Prostate gland (tissue), 2 donors: Measurements from ENCODE around the gene ARAF. TPM values are rescaled to one million over a fixed set of nuclear protein-coding genes. Genes with fewer than 3 reads are reported as not detected.

Experiments
- DNase-seq: peaks from one replicate; pipeline ENCODE4 v3.0.0-alpha.2; 2019; ENCODE audit warnings: low spot score
- H3K27ac ChIP-seq, 2 donors: fragments of 200-600 bp; sonication (generic); 2 replicates each; pipeline ENCODE4 v1.5.1; 2017 to 2019
- H3K27me3 ChIP-seq: fragments of 200-600 bp; sonication (generic); replicated peaks from 2 replicates; pipeline ENCODE4 v1.5.1; 2019; ENCODE audit not compliant: insufficient read depth
- H3K36me3 ChIP-seq, 2 donors: fragments of 200-600 bp; sonication (generic); 1 replicate in 1 of 2; 2 replicates in 1 of 2; pipeline versions ENCODE4 v1.5.1 to v1.8.1; 2017 to 2019
- H3K4me1 ChIP-seq: fragments of 200-600 bp; sonication (generic); replicated peaks from 2 replicates; pipeline ENCODE4 v1.5.1; 2019
- H3K4me3 ChIP-seq, 2 donors: fragments of 200-600 bp; sonication (generic); 2 replicates each; pipeline ENCODE4 v1.5.1; 2017 to 2019
- H3K9me3 ChIP-seq: fragments of 200-600 bp; sonication (generic); 2 replicates; pipeline ENCODE4 v1.5.1; 2017
- POLR2A ChIP-seq: fragments of 450-650 bp; IDR thresholded peaks from one replicate; pipeline ENCODE4 v1.6.1; 2016; ENCODE audit warnings: antibody characterized with exemption, mild to moderate bottlenecking
- POLR2AphosphoS5 ChIP-seq: sonication (generic); formaldehyde crosslinking; IDR thresholded peaks from one replicate; pipeline ENCODE4 v1.6.1; 2017; ENCODE audit warnings: antibody characterized with exemption
- WGBS: methylation state at CpG from one replicate; pipeline ENCODE4 v1.1.5; 2018; 5-methylcytosine and 5-hydroxymethylcytosine counted together
- intact Hi-C: fragments of 100-400 bp; cut with DNase I; formaldehyde crosslinking; loops from one replicate; pipeline ENCODE4 v1.14.2; 2022
- total RNA-seq, 2 donors: library from RNA; depleted of rRNA; stranded (reverse); fragments of >200 nt; gene quantifications; one replicate each; pipeline ENCODE4 v1.1.0, GENCODE V29; 2016
- TF ChIP-seq, protein P1 (sequence below), 4 experiments: fragments of 200-600 bp in 2 of 4; fragments of 450-650 bp in 2 of 4; sonication (generic) in 2 of 4; IDR thresholded peaks; 1 replicate in 3 of 4; 2 replicates in 1 of 4; pipeline ENCODE4 v1.5.1; 2016 to 2019; ENCODE audit warnings: antibody characterized with exemption in 4 of 4, mild to moderate bottlenecking in 2 of 4, moderate library complexity in 2 of 4

The ARAF gene
- total RNA-seq, 2 donors from 2014 or later = 55.4 to 69.3 TPM

DNA sequence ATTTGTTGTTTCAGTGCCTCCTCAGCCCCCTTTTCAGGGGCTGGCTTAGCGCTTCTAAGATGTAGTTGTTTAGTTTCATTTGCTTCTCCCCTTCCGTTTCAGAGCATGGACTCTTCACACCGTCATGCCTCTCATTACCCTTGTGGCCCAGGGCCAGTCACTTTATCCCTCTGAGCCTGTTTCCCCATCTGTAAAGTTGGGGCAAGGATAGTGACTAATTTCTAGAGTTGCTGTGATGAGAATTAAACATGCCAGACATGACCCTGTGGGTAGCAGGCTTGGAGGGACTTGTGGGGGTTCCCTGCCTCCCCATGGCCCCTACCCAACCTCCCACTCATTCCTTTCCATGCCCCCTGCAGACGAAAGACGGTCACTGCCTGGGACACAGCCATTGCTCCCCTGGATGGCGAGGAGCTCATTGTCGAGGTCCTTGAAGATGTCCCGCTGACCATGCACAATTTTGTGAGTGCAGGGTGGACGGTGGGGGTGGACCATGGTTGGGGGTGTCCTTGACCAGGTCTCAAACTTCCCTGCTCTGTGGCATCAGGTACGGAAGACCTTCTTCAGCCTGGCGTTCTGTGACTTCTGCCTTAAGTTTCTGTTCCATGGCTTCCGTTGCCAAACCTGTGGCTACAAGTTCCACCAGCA is 3.6 kb downstream of the ARAF start:
- intact Hi-C loops = no loop called here
- Histone ChIP-seq H3K36me3 (no peaks in the 10 kb centered on the region), H3K9me3 (no peaks in the 10 kb centered on the region), H3K4me3 (no peak overlapping the region), H3K4me1 (no peaks in the 10 kb centered on the region), H3K27ac (no peak overlapping the region), H3K27me3 (no peaks in the 10 kb centered on the region)
- TF ChIP-seq, protein P1, sequence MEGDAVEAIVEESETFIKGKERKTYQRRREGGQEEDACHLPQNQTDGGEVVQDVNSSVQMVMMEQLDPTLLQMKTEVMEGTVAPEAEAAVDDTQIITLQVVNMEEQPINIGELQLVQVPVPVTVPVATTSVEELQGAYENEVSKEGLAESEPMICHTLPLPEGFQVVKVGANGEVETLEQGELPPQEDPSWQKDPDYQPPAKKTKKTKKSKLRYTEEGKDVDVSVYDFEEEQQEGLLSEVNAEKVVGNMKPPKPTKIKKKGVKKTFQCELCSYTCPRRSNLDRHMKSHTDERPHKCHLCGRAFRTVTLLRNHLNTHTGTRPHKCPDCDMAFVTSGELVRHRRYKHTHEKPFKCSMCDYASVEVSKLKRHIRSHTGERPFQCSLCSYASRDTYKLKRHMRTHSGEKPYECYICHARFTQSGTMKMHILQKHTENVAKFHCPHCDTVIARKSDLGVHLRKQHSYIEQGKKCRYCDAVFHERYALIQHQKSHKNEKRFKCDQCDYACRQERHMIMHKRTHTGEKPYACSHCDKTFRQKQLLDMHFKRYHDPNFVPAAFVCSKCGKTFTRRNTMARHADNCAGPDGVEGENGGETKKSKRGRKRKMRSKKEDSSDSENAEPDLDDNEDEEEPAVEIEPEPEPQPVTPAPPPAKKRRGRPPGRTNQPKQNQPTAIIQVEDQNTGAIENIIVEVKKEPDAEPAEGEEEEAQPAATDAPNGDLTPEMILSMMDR (IDR thresholded peaks at IDR 0.05) = no peak
- no peak for TF ChIP-seq POLR2A
- no peak for TF ChIP-seq POLR2AphosphoS5
- WGBS = 71% methylated on average over 12 of the region's 12 CpGs
- DNase-seq = no peak

DNA sequence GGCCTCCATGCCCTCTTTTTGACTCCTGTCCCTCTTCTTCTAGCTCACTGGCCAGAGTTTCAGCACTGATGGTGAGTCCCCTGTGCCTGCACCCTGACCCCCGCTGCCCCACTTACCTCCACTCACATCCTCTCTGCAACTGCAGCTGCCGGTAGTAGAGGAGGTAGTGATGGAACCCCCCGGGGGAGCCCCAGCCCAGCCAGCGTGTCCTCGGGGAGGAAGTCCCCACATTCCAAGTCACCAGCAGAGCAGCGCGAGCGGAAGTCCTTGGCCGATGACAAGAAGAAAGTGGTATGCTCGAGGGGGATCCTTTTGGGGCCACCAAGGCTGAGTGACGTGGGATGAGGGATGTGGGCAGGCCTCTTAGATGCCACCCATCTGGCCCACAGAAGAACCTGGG is 5.8 kb downstream of the ARAF start:
- Histone ChIP-seq H3K27me3 (no peaks in the 10 kb centered on the region), H3K27ac (no peak overlapping the region), H3K9me3 (no peaks in the 10 kb centered on the region), H3K36me3 (no peaks in the 10 kb centered on the region), H3K4me3 (no peak overlapping the region), H3K4me1 (no peaks in the 10 kb centered on the region)
- WGBS = 100% methylated on average over 2 of the region's 11 CpGs
- intact Hi-C loops = no loop called here
- DNase-seq = no peak
- TF ChIP-seq, protein P1 (IDR thresholded peaks at IDR 0.05) = no peak
- TF ChIP-seq POLR2AphosphoS5 (no peak), POLR2A (no peak)

DNA sequence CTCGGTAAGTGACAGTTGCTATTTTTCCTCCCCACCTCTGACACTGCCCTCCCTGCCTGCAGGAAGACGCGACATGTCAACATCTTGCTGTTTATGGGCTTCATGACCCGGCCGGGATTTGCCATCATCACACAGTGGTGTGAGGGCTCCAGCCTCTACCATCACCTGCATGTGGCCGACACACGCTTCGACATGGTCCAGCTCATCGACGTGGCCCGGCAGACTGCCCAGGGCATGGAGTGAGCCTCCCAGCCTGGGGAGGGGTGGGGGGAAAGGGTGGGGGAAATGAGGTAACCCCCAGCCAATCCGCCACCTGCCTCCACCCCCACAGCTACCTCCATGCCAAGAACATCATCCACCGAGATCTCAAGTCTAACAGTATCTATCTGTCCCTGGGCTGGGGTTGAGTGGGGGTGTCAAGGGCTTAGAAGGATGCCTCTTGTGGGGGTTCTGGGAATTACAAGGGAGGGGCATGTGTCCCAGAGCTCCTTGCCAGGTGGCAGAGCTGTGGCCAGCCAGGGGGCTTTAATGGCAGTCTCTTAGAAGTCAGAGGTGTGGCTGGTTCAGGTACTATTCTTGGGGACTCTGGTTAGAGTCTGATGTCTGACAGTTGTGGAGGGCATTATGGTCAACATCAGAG is 7.8 kb downstream of the ARAF start:
- 94% methylated on average over 12 of the region's 13 CpGs for WGBS
- Histone ChIP-seq H3K4me1 (no peaks in the 10 kb centered on the region), H3K27me3 (no peaks in the 10 kb centered on the region), H3K27ac (no peak overlapping the region), H3K4me3 (no peak overlapping the region), H3K9me3 (no peaks in the 10 kb centered on the region), H3K36me3 (no peaks in the 10 kb centered on the region)
- TF ChIP-seq POLR2AphosphoS5 (no peak), POLR2A (no peak)
- TF ChIP-seq, protein P1 (IDR thresholded peaks at IDR 0.05) = no peak
- DNase-seq = no peak
- intact Hi-C loops = no loop called here

DNA sequence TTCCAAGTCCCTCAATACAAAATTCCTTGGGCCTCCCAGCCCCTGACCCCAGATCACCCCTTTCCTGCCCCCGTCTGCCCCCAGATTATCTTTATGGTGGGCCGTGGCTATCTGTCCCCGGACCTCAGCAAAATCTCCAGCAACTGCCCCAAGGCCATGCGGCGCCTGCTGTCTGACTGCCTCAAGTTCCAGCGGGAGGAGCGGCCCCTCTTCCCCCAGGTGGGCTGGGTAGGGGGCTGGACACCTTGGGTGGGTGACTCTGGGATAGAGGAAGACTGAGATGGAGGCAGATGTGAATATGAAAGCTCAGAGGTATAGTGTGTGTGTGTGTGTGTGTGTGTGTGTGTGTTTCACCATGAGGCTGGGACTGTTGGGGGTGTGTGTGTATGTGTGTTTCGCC is 9.8 kb downstream of the ARAF start:
- Histone ChIP-seq H3K4me3 (no peak overlapping the region), H3K9me3 (no peaks in the 10 kb centered on the region), H3K4me1 (no peaks in the 10 kb centered on the region), H3K36me3 (no peaks in the 10 kb centered on the region), H3K27me3 (no peaks in the 10 kb centered on the region), H3K27ac (no peak overlapping the region)
- TF ChIP-seq POLR2A (no peak), POLR2AphosphoS5 (no peak)
- TF ChIP-seq, protein P1 (IDR thresholded peaks at IDR 0.05) = no peak
- 100% methylated on average over 3 of the region's 8 CpGs for WGBS
- DNase-seq = no peak
- intact Hi-C loops = no loop called here

DNA sequence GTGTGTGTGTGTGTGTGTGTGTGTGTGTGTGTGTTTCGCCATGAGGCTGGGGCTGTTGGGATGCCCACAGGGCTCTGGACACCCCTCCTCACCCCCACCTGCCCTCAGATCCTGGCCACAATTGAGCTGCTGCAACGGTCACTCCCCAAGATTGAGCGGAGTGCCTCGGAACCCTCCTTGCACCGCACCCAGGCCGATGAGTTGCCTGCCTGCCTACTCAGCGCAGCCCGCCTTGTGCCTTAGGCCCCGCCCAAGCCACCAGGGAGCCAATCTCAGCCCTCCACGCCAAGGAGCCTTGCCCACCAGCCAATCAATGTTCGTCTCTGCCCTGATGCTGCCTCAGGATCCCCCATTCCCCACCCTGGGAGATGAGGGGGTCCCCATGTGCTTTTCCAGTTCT is 10.2 kb downstream of the ARAF start:
- TF ChIP-seq POLR2AphosphoS5 (no peak), POLR2A (no peak)
- TF ChIP-seq, protein P1 (IDR thresholded peaks at IDR 0.05) = no peak
- DNase-seq = no peak
- no peak overlapping the region for H3K27ac ChIP-seq
- H3K4me1 ChIP-seq = no peaks in the 10 kb centered on the region
- intact Hi-C loops = no loop called here
- H3K9me3 ChIP-seq = no peaks in the 10 kb centered on the region
- WGBS = 98% methylated on average over 7 of the region's 11 CpGs
- no peak overlapping the region for H3K4me3 ChIP-seq
- H3K27me3 ChIP-seq = no peaks in the 10 kb centered on the region
- no peaks in the 10 kb centered on the region for H3K36me3 ChIP-seq
